GM23338 (cell line): Measurements from ENCODE around the gene COL4A2. TPM values are rescaled to one million over a fixed set of nuclear protein-coding genes. Genes with fewer than 3 reads are reported as not detected.

Experiments used
- ATAC-seq: fragments of 200-7000 bp; cut with Tn5 transposase; 3 replicates; pipeline ENCODE4 v1.9.1; 2020
- DNase-seq: peaks from one replicate; pipeline ENCODE4 v3.0.0-alpha.2; 2015; ENCODE audit warnings: low spot score
- H2AFZ ChIP-seq: fragments of 200-600 bp; sonication (generic); 2 replicates; pipeline ENCODE4 v1.8.0; 2016; ENCODE audit warnings: antibody characterized with exemption, mild to moderate bottlenecking, moderate library complexity
- H3F3A ChIP-seq: fragments of 200-600 bp; sonication (generic); replicated peaks from 2 replicates; pipeline ENCODE4 v1.8.0; 2017; ENCODE audit warnings: antibody characterized with exemption, mixed run types, low read depth
- H3K27ac ChIP-seq: fragments of 200-600 bp; sonication (generic); 2 replicates; pipeline ENCODE4 v1.6.1; 2016; ENCODE audit warnings: low read depth
- H3K27me3 ChIP-seq: fragments of 200-600 bp; sonication (generic); 2 replicates; pipeline ENCODE4 v1.8.0; 2016; ENCODE audit warnings: mild to moderate bottlenecking, mixed run types, moderate library complexity; ENCODE audit not compliant: insufficient read depth
- H3K36me3 ChIP-seq: fragments of 200-600 bp; sonication (generic); 2 replicates; pipeline ENCODE4 v1.8.0; 2016; ENCODE audit warnings: mild to moderate bottlenecking; ENCODE audit not compliant: insufficient read depth
- H3K4me1 ChIP-seq: fragments of 200-600 bp; sonication (generic); 2 replicates; pipeline ENCODE4 v1.8.0; 2016; ENCODE audit warnings: mild to moderate bottlenecking, moderate library complexity; ENCODE audit not compliant: insufficient read depth
- H3K4me2 ChIP-seq: fragments of 200-600 bp; sonication (generic); 2 replicates; pipeline ENCODE4 v1.7.1; 2017; ENCODE audit warnings: mixed run types
- H3K4me3 ChIP-seq: fragments of 200-600 bp; sonication (generic); 2 replicates; pipeline ENCODE4 v1.6.1; 2016; ENCODE audit warnings: mixed run types
- H3K79me2 ChIP-seq: fragments of 200-600 bp; sonication (generic); replicated peaks from 2 replicates; pipeline ENCODE4 v1.8.0; 2017; ENCODE audit warnings: mild to moderate bottlenecking; ENCODE audit not compliant: insufficient read depth
- H3K9me2 ChIP-seq: fragments of 200-600 bp; sonication (generic); 2 replicates; pipeline ENCODE4 v1.8.0; 2017; ENCODE audit not compliant: insufficient read depth
- H4K20me1 ChIP-seq: fragments of 200-600 bp; sonication (generic); replicated peaks from 2 replicates; pipeline ENCODE4 v1.8.0; 2017; ENCODE audit warnings: mild to moderate bottlenecking; ENCODE audit not compliant: insufficient read depth
- H3K27ac Mint-ChIP-seq: 2 replicates; pipeline ENCODE4 v1.8.0; 2020; ENCODE audit warnings: inconsistent platforms, mild to moderate bottlenecking, moderate library complexity, mixed read lengths
- H3K27me3 Mint-ChIP-seq: 3 replicates; pipeline ENCODE4 v1.8.0; 2022; ENCODE audit warnings: low read depth, mild to moderate bottlenecking, moderate library complexity, mixed read lengths, inconsistent platforms; ENCODE audit not compliant: insufficient read depth, poor library complexity
- H3K36me3 Mint-ChIP-seq: 3 replicates; pipeline ENCODE4 v1.8.0; 2021; ENCODE audit warnings: low read depth, mild to moderate bottlenecking, inconsistent platforms, moderate library complexity, mixed read lengths
- H3K4me1 Mint-ChIP-seq: 3 replicates; pipeline ENCODE4 v1.8.0; 2020; ENCODE audit warnings: mild to moderate bottlenecking, inconsistent platforms, mixed read lengths
- H3K4me3 Mint-ChIP-seq: 3 replicates; pipeline ENCODE4 v1.8.0; 2021; ENCODE audit warnings: moderate library complexity, mild to moderate bottlenecking, inconsistent platforms, mixed read lengths
- H3K9me3 Mint-ChIP-seq: 3 replicates; pipeline ENCODE4 v1.8.0; 2020; ENCODE audit warnings: moderate library complexity, mild to moderate bottlenecking, inconsistent platforms, mixed read lengths
- CREB1 ChIP-seq: fragments of 250-450 bp; sonication (Bioruptor Pico); IDR thresholded peaks from 2 replicates; pipeline ENCODE4 v1.5.0; 2020; ENCODE audit warnings: low read depth, mild to moderate bottlenecking, moderate library complexity
- ETS1 ChIP-seq: IDR thresholded peaks from 2 replicates; pipeline ENCODE4 v1.6.1; 2016; ENCODE audit warnings: antibody characterized with exemption
- JUNB ChIP-seq: IDR thresholded peaks from one replicate; pipeline ENCODE4 v1.6.1; 2016; ENCODE audit warnings: antibody characterized with exemption; ENCODE audit not compliant: unreplicated experiment
- NANOG ChIP-seq: IDR thresholded peaks from 2 replicates; pipeline ENCODE4 v1.6.1; 2016; ENCODE audit warnings: antibody characterized with exemption, borderline replicate concordance
- POLR2AphosphoS5 ChIP-seq: IDR thresholded peaks from 2 replicates; pipeline ENCODE4 v1.6.1; 2016; ENCODE audit warnings: antibody characterized with exemption, low read depth
- REST ChIP-seq: IDR thresholded peaks from one replicate; pipeline ENCODE4 v1.6.1; 2018; ENCODE audit warnings: antibody characterized with exemption; ENCODE audit not compliant: unreplicated experiment
- ZNF331 ChIP-seq: fragments of 250-450 bp; sonication (Bioruptor Pico); IDR thresholded peaks from 2 replicates; pipeline ENCODE4 v1.5.0; 2020; ENCODE audit warnings: low read depth, mild to moderate bottlenecking, moderate library complexity
- polyA plus RNA-seq: library from polyadenylated mRNA; unstranded; fragments of >200 nt; fragmentation: Nextera tagmentation; extraction: Ambion mirVana; gene quantifications from 2 replicates; pipeline ENCODE4 v1.2.1, GENCODE V29; 2016
- total RNA-seq: library from RNA; depleted of rRNA; stranded (reverse); fragments of >200 nt; shearing (Covaris generic); gene quantifications from 2 replicates; pipeline ENCODE4 v1.2.3, GENCODE V29; 2014

Gene COL4A2
- total and polyA plus RNA-seq, 2 experiments from 2014 or later: 37.4 to 131 TPM

DNA sequence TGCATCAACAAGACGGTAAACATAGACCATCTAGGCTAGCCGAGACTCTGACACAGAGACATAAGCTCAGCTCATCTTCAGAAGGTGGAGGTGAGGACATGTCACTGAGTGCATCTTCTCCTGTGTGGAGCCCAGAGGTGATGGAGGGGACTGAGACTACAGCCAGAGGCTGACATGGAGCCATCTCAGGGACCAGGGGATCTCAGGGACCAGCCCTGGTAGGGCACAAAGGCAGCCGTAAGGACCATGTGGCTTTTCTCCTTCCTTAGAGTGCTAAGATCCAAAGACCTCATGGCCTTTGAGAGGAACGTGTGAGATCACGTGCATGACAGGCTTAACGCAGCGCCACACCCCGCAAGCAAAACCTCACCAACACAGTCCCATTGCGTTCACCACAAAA is 127.5 kb downstream of the COL4A2 start:
- Mint-ChIP-seq H3K27ac (no peak overlapping the region), H3K36me3 (peaks cover 20% of the 10 kb centered on the region; the same call in 2 of the 3 replicates), H3K4me3 (no peak overlapping the region), H3K27me3 (peaks cover 5% of the 10 kb centered on the region), H3K9me3 (no peaks in the 10 kb centered on the region), H3K4me1 (peaks cover 12% of the 10 kb centered on the region)
- DNase-seq: no peak
- Histone ChIP-seq H4K20me1 (no peaks in the 10 kb centered on the region), H3K36me3 (peaks cover 14% of the 10 kb centered on the region), H3K4me1 (no peaks in the 10 kb centered on the region), H3F3A (no peaks in the 10 kb centered on the region), H3K79me2 (no peaks in the 10 kb centered on the region), H3K9me2 (no peaks in the 10 kb centered on the region), H2AFZ (no peak overlapping the region), H3K4me3 (no peak overlapping the region), H3K27me3 (no peaks in the 10 kb centered on the region), H3K4me2 (no peak overlapping the region), H3K27ac (no peak overlapping the region)
- TF ChIP-seq ETS1 (no peak), CREB1 (CRISPR knock-in tag) (no peak), NANOG (no peak), ZNF331 (no peak), POLR2AphosphoS5 (no peak)
- no peak for ATAC-seq

GRCh38 chr13:110435331-110435730 is 128.2 kb downstream of the COL4A2 start:
- Histone ChIP-seq H3K79me2 (no peaks in the 10 kb centered on the region), H3K4me3 (no peak overlapping the region), H2AFZ (no peak overlapping the region), H3K9me2 (no peaks in the 10 kb centered on the region), H3K4me2 (no peak overlapping the region), H3F3A (no peaks in the 10 kb centered on the region), H3K27me3 (no peaks in the 10 kb centered on the region), H3K4me1 (no peaks in the 10 kb centered on the region), H4K20me1 (no peaks in the 10 kb centered on the region), H3K27ac (no peak overlapping the region), H3K36me3 (peaks cover 14% of the 10 kb centered on the region)
- DNase-seq (no peak), ATAC-seq (no peak)
- H3K9me3 Mint-ChIP-seq: no peaks in the 10 kb centered on the region
- peaks cover 5% of the 10 kb centered on the region for H3K27me3 Mint-ChIP-seq
- peaks cover 12% of the 10 kb centered on the region for H3K4me1 Mint-ChIP-seq
- H3K27ac Mint-ChIP-seq: no peak overlapping the region
- no peak overlapping the region for H3K4me3 Mint-ChIP-seq
- peaks cover 21% of the 10 kb centered on the region; the same call in 2 of the 3 replicates for H3K36me3 Mint-ChIP-seq
- TF ChIP-seq REST: no peak
- no peak for TF ChIP-seq CREB1 (CRISPR knock-in tag)
- no peak for TF ChIP-seq ZNF331
- no peak for TF ChIP-seq JUNB
